ENCODE data around the gene DNAJB13.
"Not testable (repeated sequence)": the region's sequence is repeated elsewhere in the genome, so short reads cannot be mapped to it uniquely, and the experiment has no call there.

The DNAJB13 gene

DNA sequence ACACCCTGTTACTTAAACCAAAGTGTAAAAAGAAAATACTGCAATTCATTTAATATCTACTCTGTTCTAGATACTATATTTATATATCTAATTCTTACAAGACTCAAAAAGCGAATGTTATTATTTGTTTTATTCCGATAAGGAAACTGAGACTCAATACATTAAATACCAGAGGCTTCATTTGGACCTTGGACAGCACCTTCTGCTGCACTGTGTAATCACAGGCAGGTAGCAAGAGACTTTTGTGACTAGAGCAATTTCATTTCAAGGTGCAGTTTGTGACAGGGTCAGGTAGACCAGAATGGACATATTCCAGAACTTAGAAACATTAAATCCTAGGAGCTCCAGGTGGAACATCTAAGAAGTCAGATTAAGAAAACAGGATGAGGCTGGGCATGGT, 21.4 kb upstream of the DNAJB13 start:
- Histone ChIP-seq H3K27ac (no peak overlapping the region), H3K4me2 (no peak overlapping the region), H3K9ac (no peak overlapping the region), H2AFZ (ENCODE audit: low read depth) (no peak overlapping the region), H3K4me3 (IDR thresholded peaks at IDR 0.05; ENCODE audit: insufficient read depth, low read depth, low read length) (no peak overlapping the region), H3K79me2 (ENCODE audit: insufficient read depth, low read depth) (no peaks in the 10 kb centered on the region), H3K4me1 (ENCODE audit: low read depth, poor library complexity, severe bottlenecking) (peaks cover 3% of the 10 kb centered on the region), H3K36me3 (ENCODE audit: insufficient read depth) (no peaks in the 10 kb centered on the region), H4K20me1 (ENCODE audit: insufficient read depth) (no peaks in the 10 kb centered on the region), H3K27me3 (ENCODE audit: insufficient read depth, low read depth) (no peaks in the 10 kb centered on the region)
- TF ChIP-seq, protein P1, sequence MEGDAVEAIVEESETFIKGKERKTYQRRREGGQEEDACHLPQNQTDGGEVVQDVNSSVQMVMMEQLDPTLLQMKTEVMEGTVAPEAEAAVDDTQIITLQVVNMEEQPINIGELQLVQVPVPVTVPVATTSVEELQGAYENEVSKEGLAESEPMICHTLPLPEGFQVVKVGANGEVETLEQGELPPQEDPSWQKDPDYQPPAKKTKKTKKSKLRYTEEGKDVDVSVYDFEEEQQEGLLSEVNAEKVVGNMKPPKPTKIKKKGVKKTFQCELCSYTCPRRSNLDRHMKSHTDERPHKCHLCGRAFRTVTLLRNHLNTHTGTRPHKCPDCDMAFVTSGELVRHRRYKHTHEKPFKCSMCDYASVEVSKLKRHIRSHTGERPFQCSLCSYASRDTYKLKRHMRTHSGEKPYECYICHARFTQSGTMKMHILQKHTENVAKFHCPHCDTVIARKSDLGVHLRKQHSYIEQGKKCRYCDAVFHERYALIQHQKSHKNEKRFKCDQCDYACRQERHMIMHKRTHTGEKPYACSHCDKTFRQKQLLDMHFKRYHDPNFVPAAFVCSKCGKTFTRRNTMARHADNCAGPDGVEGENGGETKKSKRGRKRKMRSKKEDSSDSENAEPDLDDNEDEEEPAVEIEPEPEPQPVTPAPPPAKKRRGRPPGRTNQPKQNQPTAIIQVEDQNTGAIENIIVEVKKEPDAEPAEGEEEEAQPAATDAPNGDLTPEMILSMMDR (conservative IDR thresholded peaks at IDR 0.05; ENCODE audit: low read depth, low read length), result no peak

DNA sequence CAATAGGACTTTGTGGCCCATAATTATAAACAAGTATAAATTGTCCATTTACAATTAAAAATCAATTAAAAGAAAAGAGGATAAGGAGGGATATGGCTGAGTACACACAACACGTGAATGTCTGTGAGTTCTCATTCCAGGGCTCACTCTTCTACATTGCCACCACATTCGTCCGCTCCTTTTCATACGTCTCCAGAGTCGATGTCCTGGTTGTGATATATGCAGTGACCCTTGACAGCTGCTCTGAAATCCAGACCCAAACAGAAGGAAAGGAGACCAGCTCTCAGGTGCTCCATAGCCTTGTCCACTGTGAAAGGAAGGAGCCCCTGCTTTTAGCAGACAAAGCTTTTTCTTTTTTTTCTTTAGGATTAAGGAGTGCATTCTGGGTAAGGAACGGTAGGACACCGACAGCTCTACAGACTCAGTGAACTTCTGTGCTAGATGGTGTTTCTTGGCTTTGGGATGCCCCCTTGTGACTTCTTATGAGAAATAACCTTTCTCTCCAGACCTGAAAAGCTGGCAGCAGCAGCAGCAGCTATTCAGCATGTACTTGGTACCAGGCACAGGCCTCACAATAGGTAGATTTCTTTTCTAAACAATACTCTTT, 19.7 kb upstream of the DNAJB13 start:
- no peaks in the 10 kb centered on the region for H3K36me3 ChIP-seq (ENCODE audit: insufficient read depth)
- no peaks in the 10 kb centered on the region for H4K20me1 ChIP-seq (ENCODE audit: insufficient read depth)
- no peak overlapping the region for H3K4me2 ChIP-seq
- no peak overlapping the region for H2AFZ ChIP-seq (ENCODE audit: low read depth)
- no peaks in the 10 kb centered on the region for H3K27me3 ChIP-seq (ENCODE audit: insufficient read depth, low read depth)
- no peak overlapping the region for H3K27ac ChIP-seq
- H3K4me1 ChIP-seq (ENCODE audit: low read depth, poor library complexity, severe bottlenecking), result peaks cover 3% of the 10 kb centered on the region
- no peak overlapping the region for H3K9ac ChIP-seq
- H3K79me2 ChIP-seq (ENCODE audit: insufficient read depth, low read depth), result no peaks in the 10 kb centered on the region
- no peak overlapping the region for H3K4me3 ChIP-seq (IDR thresholded peaks at IDR 0.05; ENCODE audit: insufficient read depth, low read depth, low read length)
- TF ChIP-seq, protein P1 (conservative IDR thresholded peaks at IDR 0.05; ENCODE audit: low read depth, low read length), result peak; percentile 70

DNA sequence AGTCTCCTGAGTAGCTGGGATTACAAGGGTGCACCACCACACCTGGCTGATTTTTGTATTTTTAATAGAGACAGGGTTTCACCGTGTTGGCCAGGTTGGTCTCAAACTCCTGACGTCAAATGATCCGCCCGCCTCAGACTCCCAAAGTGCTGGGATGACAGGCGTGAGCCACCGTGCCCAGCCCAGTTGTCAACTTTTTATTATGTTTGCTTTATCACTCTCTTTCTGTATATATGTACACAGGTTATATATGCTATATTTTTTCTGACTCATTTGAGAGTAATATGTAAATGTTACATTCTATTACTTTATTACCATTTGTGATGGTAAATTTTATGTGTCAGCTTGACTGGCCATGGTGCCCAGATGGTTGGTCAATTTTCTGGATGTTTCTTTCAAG, 18.9 kb upstream of the DNAJB13 start:
- H3K79me2 ChIP-seq (ENCODE audit: insufficient read depth, low read depth), result no peaks in the 10 kb centered on the region
- H4K20me1 ChIP-seq (ENCODE audit: insufficient read depth), result no peaks in the 10 kb centered on the region
- no peaks in the 10 kb centered on the region for H3K27me3 ChIP-seq (ENCODE audit: insufficient read depth, low read depth)
- peaks cover 3% of the 10 kb centered on the region for H3K4me1 ChIP-seq (ENCODE audit: low read depth, poor library complexity, severe bottlenecking)
- no peak overlapping the region for H3K27ac ChIP-seq
- H3K4me2 ChIP-seq, result no peak overlapping the region
- no peak overlapping the region for H2AFZ ChIP-seq (ENCODE audit: low read depth)
- TF ChIP-seq, protein P1 (conservative IDR thresholded peaks at IDR 0.05; ENCODE audit: low read depth, low read length), result no peak
- no peak overlapping the region for H3K4me3 ChIP-seq (IDR thresholded peaks at IDR 0.05; ENCODE audit: insufficient read depth, low read depth, low read length)
- no peak overlapping the region for H3K9ac ChIP-seq
- no peaks in the 10 kb centered on the region for H3K36me3 ChIP-seq (ENCODE audit: insufficient read depth)

DNA sequence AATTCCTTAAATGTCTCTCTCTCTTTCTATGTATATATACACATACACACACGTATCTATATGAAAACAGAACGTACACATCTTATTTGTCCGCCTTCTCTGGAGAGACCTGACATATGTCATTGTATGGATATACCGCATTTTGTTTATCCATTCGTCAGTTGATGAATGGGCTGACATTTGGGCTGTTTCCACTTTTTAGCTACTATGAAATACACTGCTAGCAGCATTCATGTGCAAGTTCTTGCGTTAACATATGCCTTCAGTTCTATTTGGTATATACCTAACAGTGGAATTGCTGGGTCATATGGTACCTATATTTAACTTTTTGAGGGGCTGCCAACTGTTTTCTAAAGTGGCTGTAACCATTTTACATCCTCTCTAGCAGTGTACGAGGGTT, 18.0 kb upstream of the DNAJB13 start:
- TF ChIP-seq, protein P1 (conservative IDR thresholded peaks at IDR 0.05; ENCODE audit: low read depth, low read length), result no peak
- Histone ChIP-seq H3K27me3 (ENCODE audit: insufficient read depth, low read depth) (no peaks in the 10 kb centered on the region), H3K4me3 (IDR thresholded peaks at IDR 0.05; ENCODE audit: insufficient read depth, low read depth, low read length) (no peak overlapping the region), H3K79me2 (ENCODE audit: insufficient read depth, low read depth) (no peaks in the 10 kb centered on the region), H3K4me1 (ENCODE audit: low read depth, poor library complexity, severe bottlenecking) (peaks cover 3% of the 10 kb centered on the region), H4K20me1 (ENCODE audit: insufficient read depth) (no peaks in the 10 kb centered on the region), H3K9ac (no peak overlapping the region), H3K4me2 (no peak overlapping the region), H3K27ac (no peak overlapping the region), H2AFZ (ENCODE audit: low read depth) (no peak overlapping the region), H3K36me3 (ENCODE audit: insufficient read depth) (no peaks in the 10 kb centered on the region)

DNA sequence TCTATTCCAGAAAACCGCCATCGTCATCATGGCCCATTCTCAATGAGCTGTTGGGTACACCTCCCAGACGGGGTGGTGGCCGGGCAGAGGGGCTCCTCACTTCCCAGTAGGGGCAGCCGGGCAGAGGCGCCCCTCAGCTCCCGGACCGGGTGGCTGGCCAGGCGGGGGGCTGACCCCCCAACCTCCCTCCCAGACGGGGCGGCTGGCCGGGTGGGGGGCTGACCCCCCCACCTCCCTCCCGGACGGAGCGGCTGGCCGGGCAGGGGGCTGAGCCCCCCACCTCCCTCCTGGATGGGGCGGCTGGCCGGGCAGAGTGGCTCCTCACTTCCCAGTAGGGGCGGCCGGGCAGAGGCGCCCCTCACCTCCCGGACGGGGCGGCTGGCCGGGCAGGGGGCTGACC, 14.8 kb upstream of the DNAJB13 start:
- H4K20me1 ChIP-seq (ENCODE audit: insufficient read depth); H2AFZ ChIP-seq (ENCODE audit: low read depth); H3K79me2 ChIP-seq (ENCODE audit: insufficient read depth, low read depth); H3K4me1 ChIP-seq (ENCODE audit: low read depth, poor library complexity, severe bottlenecking); H3K36me3 ChIP-seq (ENCODE audit: insufficient read depth); H3K4me3 ChIP-seq (IDR thresholded peaks at IDR 0.05; ENCODE audit: insufficient read depth, low read depth, low read length); H3K27ac ChIP-seq; H3K4me2 ChIP-seq; H3K27me3 ChIP-seq (ENCODE audit: insufficient read depth, low read depth); H3K9ac ChIP-seq: not testable (repeated sequence)

All from KMS-11 (cell line).